Stimulated activated CD4-positive, alpha-beta T cell treated with anti-CD3 and anti-CD28 coated beads, Interleukin-4, amount 100 ng/mL, for 24 hours (primary cell): ENCODE measurements around the gene HSF2.
"Not testable (repeated sequence)": the region's sequence is repeated elsewhere in the genome, so short reads cannot be mapped to it uniquely, and the experiment has no call there.

Experiments used
- DNase-seq: peaks from one replicate; pipeline ENCODE4 v3.0.0-alpha.2; 2020

The HSF2 gene

GRCh38 chr6:122458087-122458486 is 58.6 kb downstream of the HSF2 start:
- DNase-seq, result no peak

GRCh38 chr6:122459240-122459639 is 59.8 kb downstream of the HSF2 start:
- DNase-seq, result no peak

- DNase-seq, result not testable (repeated sequence)
Measured at GRCh38 chr6:122459865-122460416, 60.5 kb downstream of the HSF2 start.

- no peak for DNase-seq
Measured at GRCh38 chr6:122461885-122462284, 62.4 kb downstream of the HSF2 start.

- peak; percentile 93 for DNase-seq
Measured at GRCh38 chr6:122471107-122472021, 71.9 kb downstream of the HSF2 start, which contains the start of gene SERINC1. Gene SERINC1, minus strand, starts transcription at chr6:122471807. Its CDS starts 70 bp downstream, at chr6:122471737.

GRCh38 chr6:122472022-122472340 is 72.5 kb downstream of the HSF2 start:
- no peak for DNase-seq

GRCh38 chr6:122476131-122476530 is 76.7 kb downstream of the HSF2 start:
- no peak for DNase-seq

GRCh38 chr6:122482750-122483080 is 83.3 kb downstream of the HSF2 start:
- no peak for DNase-seq
